HG03432 (cell line): Measurements from ENCODE around the gene RASGRF1.
"Not testable (repeated sequence)": the region's sequence is repeated elsewhere in the genome, so short reads cannot be mapped to it uniquely, and the experiment has no call there.

Source experiments
- ATAC-seq: cut with Tn5 transposase; IDR thresholded peaks from one replicate; pipeline ENCODE4 v1.9.1; 2021; ENCODE audit warnings: mild to moderate bottlenecking, moderate library complexity; ENCODE audit not compliant: unreplicated experiment

RASGRF1 gene, protein sequence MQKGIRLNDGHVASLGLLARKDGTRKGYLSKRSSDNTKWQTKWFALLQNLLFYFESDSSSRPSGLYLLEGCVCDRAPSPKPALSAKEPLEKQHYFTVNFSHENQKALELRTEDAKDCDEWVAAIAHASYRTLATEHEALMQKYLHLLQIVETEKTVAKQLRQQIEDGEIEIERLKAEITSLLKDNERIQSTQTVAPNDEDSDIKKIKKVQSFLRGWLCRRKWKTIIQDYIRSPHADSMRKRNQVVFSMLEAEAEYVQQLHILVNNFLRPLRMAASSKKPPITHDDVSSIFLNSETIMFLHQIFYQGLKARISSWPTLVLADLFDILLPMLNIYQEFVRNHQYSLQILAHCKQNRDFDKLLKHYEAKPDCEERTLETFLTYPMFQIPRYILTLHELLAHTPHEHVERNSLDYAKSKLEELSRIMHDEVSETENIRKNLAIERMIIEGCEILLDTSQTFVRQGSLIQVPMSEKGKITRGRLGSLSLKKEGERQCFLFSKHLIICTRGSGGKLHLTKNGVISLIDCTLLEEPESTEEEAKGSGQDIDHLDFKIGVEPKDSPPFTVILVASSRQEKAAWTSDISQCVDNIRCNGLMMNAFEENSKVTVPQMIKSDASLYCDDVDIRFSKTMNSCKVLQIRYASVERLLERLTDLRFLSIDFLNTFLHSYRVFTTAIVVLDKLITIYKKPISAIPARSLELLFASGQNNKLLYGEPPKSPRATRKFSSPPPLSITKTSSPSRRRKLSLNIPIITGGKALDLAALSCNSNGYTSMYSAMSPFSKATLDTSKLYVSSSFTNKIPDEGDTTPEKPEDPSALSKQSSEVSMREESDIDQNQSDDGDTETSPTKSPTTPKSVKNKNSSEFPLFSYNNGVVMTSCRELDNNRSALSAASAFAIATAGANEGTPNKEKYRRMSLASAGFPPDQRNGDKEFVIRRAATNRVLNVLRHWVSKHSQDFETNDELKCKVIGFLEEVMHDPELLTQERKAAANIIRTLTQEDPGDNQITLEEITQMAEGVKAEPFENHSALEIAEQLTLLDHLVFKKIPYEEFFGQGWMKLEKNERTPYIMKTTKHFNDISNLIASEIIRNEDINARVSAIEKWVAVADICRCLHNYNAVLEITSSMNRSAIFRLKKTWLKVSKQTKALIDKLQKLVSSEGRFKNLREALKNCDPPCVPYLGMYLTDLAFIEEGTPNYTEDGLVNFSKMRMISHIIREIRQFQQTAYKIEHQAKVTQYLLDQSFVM (N-terminal part only)

GRCh38 chr15:79090487-79091203 is at the start of gene RASGRF1:
Gene RASGRF1 (minus strand): TSS chr15:79090780. CDS start chr15:79090498, 282 bp downstream.
- ATAC-seq, result no peak

DNA sequence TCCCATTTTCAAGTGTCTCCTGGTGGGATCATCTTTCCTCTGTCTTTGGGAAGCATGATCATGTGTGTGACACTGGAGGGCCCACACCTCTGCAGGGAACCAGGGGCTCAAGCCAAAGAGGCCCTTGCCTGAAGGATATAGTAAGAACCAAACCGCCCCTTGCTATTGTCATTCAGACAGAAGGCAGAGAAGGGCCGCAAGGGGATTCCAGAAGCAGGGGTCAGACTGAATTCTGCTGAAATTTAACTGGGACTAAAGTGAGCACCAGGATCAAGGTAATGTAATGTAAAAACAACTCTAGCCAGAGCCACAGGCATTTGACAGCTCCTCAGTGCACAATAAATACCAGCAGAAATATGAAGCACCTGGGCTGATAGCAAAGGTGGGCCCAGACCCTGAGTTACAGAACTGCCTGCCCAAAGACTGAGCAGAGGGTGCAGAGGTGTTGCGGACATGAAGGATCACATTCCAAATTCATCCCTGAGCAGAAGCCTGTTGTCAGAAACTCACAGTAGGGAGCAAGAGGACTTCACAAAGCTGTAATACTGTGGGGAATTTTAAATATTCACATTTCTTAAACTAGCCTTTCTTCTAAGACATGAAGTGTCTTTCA is 46.0 kb upstream of the RASGRF1 start:
- no peak for ATAC-seq

DNA sequence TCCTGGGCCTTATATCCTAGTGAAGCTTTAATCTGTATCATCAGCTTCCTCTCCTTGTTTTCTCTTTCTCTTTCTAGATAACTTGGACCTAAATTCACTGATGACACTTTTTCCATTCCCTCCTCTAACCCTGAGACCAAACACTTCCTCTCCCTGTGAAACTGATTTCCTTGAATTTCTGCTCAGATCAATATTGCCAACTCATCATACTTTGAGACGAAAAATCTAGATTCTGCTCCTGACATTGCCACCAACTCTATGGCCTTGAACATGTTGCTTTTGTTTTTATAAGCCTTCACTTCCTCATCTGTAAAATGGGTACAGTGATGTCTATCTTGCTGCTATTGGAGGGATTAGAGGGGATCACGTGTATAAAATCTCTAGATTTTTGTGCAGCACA is 42.7 kb upstream of the RASGRF1 start:
- no peak for ATAC-seq

GRCh38 chr15:79132770-79133169 is 42.2 kb upstream of the RASGRF1 start:
- ATAC-seq, result no peak

DNA sequence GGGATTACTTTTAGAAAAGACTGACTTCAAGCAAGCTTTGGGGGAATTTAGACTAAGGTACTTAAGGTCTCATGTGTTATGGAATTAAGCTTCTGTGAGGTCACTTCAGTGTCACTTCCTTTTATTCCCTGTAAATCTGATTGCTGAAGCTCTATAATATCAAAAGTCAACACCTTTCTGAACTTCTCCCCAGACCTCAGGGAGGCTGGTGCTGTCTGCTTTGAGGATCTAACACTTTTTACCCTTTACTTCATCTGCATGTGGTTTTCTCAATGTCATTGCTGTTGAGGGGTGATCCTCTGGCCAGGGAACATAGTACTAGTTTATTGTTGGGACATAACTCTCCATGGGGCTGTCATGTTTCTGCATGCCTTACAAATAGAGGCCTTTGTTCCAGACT is 41.8 kb upstream of the RASGRF1 start:
- no peak for ATAC-seq

DNA sequence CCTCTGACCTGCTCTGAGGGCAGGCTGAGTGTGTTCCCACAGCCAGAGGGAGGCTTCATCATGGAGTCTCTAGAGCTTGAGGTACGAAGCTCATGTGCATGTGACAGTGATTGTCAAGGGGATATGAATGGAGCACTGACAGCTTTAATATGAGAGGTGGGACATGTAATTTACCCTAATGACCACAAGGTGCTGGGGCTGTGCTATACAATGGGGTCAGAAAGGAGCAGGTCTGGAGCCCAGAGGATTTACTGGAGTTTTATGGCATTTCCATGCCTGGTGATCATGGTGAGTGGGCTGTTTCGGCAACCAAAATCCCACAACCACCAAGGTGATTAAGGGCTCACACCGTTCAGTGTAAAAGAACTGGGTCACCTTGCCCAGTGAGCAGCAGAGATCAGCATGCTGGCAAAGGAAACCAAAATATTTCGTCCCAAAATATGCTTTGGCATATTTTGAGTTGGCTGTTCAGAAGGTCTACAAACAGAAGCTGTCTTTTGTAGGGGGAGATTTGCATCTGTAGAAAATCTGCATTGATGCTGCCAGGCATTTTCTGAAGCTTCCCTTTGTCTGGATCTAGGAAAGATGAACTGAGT is 40.1 kb upstream of the RASGRF1 start:
- no peak for ATAC-seq

- ATAC-seq, result no peak
Observed at GRCh38 chr15:79129235-79129634, 38.7 kb upstream of the RASGRF1 start.

GRCh38 chr15:79128556-79128955 is 38.0 kb upstream of the RASGRF1 start:
- ATAC-seq, result no peak

DNA sequence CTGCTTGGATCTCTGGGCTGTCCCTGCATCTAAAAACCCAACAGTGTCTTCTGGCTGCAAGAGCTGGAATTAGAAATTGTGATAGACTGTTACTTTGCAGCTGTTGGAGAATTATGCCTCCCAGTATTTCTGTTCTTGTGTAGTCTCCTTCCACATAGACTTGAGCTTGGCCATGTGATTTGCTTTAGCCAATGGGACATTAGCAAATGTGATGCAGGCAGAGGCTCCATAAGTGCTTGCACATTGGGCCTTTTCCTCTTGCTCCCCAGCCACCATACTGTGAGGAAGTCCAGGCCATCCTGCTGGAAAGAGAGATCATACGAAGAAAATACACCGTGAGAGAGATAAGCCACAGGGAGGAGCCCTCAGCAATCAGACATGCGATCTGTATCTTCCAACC is 33.8 kb upstream of the RASGRF1 start:
- ATAC-seq, result no peak

- ATAC-seq, result no peak
Observed at GRCh38 chr15:79122991-79123390, 32.4 kb upstream of the RASGRF1 start.

DNA sequence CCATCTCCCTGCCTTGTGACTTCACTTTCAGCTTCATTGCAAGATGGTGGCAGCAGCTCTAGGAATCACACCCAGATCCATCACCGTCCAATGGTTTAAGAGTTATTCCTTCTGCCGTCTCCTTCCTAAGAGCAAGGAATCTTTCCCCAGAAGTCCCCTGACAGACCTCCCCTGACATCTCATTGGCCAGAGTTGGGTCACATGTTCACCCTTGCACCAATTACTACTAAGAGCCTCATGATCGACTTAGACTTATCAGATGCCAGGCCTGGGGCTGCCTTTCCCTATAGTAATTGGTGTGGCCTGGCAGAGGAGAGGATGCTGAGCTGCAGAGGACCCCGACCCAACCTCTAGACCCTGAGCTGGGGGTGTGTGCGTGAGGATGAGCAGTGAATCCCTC is 31.8 kb upstream of the RASGRF1 start:
- ATAC-seq, result no peak

DNA sequence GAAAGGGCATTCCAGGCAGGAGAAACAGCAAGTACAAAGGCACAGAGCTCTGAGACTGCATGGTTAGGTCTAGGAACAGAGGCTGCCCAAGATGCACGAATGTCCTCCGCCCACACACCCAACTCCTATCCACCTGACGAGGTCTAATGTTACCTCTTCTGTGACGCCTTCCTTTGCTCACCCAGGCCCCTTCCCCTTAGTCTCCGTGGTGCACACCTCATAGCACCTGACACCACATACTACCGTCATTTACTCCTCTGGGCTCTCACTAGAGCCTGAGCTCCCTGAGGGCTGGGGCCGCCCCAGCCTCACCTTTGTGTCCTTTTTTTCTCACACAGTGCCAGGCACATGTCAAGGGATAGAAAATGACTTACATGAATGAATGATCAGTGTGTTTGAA is 31.0 kb upstream of the RASGRF1 start:
- no peak for ATAC-seq

DNA sequence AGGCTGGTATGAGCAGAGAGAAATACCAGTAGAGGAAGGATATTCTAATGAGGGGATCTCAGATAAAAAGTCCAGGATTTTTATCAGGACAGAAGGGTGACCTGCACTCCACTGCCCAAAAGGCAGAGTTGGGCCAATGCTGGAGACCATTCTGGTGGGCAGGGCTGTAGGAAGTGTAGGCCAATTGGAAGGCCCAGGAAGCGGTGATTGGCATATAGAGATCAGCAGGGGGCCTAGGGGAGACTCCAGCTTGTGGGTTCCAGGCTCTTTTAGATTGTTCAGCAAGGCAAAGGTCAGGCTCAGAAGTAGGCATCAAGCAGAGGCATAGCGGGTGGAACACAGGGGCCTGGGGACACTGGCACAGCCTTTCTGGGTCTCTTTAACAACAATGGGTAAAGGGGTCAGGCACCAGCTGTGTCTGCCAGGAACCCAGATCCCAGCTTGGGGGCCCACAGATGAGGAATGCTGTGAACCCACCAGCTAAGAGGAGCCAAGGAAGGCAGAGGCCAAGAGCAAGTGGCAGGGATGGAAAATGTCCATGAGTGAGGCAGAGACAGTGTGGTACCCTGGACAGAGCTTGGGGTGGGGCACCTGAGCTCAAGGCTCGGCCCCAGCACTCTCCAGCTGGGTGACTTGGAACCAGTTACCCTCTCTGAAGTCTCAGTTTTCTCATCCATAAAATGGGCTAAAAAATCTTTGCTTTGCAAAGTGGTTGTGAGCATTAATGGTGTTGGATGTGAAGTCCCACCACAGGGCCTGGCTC is 27.0 kb upstream of the RASGRF1 start:
- ATAC-seq, result no peak

GRCh38 chr15:79116771-79117170 is 26.2 kb upstream of the RASGRF1 start:
- no peak for ATAC-seq

DNA sequence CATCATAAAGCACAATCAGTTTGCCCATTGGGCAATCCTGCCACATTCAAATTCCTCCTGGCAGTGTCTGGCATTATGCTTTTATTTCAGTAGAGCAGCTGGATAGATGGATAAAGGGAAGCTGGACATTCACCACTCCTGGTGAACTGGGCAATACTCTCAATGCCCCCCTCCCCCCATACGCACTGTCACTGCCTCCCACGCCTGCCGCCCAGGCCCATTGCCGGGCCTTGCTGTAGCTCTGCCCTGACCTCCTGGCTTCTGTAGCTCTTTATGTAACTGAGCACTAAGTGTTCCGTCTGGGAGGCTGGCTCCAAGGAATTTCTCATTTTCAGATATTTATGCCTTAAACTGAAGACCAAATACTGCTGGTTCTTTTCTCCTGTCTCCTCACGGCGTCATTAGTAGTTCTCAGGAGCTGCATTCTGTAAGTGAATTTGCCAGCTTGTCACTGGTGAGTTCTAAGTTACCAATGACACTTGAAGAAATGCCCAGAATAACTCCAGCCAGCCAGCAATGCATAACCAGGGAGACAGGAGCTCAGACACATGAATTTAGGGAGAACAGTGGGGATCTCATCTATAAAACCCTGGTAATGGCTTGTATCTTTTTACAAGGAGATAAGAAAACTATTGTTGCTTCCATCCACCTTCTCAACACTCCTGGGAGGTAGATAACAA is 25.5 kb upstream of the RASGRF1 start:
- no peak for ATAC-seq

DNA sequence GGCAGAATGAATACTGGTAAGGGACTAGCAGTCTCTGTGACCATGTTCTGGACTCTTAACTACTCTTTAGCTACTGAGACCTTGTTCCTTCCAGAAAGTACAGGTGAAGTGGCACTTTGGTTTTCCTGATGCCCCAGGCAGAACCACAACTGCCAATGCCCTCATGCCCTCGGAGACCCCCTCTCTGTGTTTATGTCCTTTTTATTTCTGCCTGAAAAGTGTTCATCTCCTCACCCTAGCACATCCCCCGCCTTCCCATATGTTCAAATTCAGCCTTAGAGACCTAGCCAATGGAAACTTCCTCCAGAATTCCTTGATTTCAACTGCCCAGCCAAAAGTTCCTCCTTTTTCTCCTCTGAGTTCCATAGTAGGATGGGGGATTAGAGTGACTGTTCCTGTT is 23.3 kb upstream of the RASGRF1 start:
- no peak for ATAC-seq

DNA sequence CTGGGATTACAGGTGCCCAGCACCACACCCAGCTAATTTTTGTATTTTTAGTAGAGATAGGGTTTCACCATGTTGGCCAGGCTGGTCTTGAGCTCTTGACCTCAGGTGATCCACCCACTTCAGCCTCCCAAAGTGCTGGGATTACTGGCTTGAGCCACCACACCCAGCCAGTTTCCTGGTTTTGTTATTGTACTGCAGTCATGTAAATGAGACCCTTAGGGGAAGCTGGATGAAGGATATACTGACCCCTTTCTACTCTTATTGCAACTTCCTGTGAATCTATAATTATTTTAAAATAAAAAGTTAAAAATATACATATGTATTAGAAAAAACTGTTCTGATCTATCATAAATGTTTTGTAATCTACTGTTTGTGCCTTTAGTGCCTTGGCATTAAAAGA is 20.8 kb upstream of the RASGRF1 start:
- not testable (repeated sequence) for ATAC-seq

DNA sequence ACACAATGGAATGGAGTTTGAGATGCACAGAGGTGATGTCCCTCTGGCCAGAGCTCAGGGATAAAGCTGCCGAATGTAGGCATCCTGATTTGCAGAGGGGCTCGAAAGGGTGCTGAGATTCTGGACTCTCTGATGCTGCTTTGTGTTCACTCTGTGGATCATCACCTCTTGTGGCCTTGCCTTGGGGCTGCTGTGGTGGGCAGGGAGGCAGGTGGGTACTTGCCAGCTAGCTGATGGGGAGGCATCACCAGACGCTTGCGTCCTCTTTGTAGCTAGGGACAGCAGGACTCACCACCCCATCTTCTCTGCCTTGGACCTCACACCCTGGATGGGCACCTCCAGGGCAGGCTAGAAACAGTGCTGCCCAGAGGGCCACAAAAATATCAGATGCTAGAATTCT is 14.6 kb upstream of the RASGRF1 start:
- no peak for ATAC-seq

GRCh38 chr15:79102595-79102994 is 12.0 kb upstream of the RASGRF1 start:
- ATAC-seq, result no peak
